Fibroblast of peridontal ligament (primary cell): ENCODE results near the gene PTPDC1.

ENCODE experiments used
- DNase-seq: peaks from one replicate; pipeline ENCODE4 v3.0.0-alpha.2; 2010; ENCODE audit errors: extremely low read depth

The PTPDC1 gene, protein sequence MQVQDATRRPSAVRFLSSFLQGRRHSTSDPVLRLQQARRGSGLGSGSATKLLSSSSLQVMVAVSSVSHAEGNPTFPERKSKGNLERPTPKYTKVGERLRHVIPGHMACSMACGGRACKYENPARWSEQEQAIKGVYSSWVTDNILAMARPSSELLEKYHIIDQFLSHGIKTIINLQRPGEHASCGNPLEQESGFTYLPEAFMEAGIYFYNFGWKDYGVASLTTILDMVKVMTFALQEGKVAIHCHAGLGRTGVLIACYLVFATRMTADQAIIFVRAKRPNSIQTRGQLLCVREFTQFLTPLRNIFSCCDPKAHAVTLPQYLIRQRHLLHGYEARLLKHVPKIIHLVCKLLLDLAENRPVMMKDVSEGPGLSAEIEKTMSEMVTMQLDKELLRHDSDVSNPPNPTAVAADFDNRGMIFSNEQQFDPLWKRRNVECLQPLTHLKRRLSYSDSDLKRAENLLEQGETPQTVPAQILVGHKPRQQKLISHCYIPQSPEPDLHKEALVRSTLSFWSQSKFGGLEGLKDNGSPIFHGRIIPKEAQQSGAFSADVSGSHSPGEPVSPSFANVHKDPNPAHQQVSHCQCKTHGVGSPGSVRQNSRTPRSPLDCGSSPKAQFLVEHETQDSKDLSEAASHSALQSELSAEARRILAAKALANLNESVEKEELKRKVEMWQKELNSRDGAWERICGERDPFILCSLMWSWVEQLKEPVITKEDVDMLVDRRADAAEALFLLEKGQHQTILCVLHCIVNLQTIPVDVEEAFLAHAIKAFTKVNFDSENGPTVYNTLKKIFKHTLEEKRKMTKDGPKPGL

GRCh38 chr9:94084314-94084713 is at the start of gene PTPDC1:
Gene PTPDC1 (plus strand): TSS chr9:94084464. CDS start chr9:94084531, 67 bp downstream.
- DNase-seq, result peak; percentile 91

DNA sequence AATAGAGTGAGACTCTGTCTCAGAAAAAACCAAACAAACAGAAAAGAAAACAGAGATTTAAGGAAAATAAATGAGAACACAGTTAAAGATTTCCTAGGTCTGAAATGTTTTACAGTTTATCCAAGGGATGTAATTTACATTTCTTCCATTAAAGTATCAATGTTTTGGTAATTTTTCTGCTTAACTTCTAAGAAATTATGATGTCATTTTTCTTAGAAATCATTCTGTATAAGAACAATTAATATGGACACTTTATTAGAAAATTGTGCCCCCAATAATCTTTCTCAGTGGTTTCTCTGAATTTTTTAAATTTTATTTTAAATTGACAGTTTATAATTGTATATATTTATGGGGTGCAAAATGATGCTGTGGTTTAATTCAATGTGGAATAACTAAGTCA is 49.8 kb upstream of the PTPDC1 start:
- no peak for DNase-seq

DNA sequence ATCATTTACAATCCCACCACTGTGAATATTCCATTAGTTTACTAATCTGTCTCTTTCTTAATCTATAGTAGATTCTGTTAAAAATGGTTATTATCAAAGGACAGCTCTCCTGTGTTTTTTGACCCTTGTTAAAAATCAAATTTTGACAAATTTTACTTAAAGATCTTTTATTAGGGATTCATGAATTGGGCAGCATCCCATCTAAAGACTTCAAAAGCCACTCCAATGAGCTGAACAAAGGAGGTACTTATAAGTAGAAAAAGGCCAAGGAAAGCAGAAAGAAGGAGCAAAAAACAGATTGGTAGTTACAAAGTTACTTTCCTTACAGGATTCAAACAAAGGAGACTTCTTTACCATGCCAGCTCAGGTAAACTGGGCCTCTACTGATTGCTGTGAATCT is 44.5 kb upstream of the PTPDC1 start:
- DNase-seq, result no peak

DNA sequence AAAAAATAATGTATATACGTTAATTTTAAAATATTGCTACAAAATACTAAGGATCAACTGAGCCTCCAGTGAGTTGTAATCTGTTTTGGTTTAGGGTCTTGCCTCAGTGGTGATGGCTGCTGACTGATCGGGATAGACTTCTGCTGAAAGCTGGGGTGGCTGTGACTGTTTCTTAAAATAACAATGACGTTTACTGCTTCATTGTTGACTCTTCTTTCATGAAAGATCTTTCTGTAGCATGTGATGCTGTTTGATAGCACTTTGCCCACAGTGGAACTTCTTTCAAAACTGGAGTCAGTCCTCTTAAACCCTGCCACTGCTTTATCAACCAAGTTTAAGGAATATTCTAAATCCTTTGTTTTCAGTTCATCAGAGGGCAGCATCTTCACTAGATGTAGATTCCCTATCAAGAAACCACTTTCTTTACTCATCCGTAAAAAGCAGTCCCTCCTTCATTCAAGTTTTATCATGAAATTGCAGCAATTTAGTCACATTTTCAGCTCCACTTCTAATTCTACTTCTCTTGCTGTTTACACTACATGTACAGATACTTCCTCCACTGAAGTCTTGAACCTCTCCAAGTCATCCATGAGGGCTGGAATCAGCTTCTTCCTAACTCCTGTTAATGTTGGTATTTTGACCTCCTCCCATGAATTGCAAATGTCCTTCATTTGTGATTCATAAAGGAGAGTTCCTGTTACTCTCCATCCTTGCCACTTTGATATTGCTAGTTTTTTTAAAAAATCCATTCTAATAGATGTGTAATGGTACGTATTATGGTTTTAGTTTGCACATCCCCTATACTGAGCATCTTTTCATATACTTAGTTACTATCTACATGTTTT is 41.5 kb upstream of the PTPDC1 start:
- peak; percentile 21 for DNase-seq

- no peak for DNase-seq
Measured at GRCh38 chr9:94054716-94055115, 29.5 kb upstream of the PTPDC1 start.

DNA sequence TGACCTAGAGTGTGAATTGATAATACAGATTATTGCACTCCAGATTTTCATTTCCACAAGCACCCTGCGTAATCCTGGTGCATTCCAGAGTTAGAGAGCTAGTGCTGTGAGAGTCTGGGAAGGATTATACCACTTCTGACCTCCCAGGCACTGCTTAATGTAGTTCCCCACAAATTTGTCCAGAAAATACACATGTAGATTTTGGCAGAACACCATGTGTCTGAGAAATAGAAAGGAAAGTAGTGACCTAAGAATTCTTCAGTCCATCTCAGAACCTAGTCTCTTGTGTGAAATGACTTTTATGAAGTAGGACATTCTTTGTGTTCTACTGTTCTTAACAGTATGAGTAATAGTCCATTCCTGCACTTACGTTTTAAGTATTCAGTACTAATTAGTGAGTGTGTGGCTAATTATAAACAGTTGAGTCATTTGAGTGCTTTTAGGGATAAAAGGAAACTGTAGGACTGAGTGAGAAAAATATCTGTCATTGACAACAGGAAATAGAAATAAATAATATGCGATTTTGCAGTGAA is 27.8 kb upstream of the PTPDC1 start:
- DNase-seq, result peak; percentile 89

DNA sequence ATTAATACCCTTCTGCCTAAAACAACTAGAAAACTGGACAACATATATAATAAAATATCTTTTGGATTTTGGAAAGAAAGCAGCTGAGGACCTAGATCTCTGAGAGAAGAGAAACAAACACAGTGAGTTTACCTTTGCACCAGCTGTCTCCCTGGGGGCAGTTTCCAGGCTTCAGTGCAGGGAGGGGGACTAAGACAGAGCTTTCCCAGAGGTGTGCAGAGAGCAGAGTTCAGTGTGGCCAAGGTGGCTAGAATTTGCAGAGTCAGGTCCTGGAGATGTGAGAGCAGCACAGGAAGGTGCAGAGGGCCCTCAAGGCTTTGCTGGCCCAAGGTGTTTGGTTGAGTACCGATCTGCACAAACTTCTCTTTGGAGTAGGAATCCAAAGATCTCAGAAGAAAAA is 26.3 kb upstream of the PTPDC1 start:
- DNase-seq, result no peak

DNA sequence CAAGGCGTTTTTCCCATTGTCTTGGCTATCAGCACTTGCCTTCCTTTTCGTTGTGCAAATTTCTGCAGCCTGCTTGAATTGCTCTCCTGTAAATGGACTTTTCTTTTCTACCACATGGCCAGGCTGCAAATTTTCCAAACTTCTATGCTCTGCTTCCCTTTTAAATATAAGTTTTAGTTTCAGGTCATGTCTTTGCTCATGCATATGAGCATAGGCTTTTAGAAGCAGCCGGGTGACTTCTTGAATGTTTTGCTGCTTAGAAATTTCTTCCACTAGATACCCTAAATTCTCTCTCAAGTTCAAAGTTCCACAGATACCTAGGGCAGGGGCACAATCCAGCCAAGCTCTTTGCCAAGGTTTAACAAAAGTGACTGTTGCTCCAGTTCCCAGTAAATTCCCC is 22.4 kb upstream of the PTPDC1 start:
- no peak for DNase-seq

GRCh38 chr9:94065535-94065961 is 18.7 kb upstream of the PTPDC1 start:
- DNase-seq, result peak; percentile 94

DNA sequence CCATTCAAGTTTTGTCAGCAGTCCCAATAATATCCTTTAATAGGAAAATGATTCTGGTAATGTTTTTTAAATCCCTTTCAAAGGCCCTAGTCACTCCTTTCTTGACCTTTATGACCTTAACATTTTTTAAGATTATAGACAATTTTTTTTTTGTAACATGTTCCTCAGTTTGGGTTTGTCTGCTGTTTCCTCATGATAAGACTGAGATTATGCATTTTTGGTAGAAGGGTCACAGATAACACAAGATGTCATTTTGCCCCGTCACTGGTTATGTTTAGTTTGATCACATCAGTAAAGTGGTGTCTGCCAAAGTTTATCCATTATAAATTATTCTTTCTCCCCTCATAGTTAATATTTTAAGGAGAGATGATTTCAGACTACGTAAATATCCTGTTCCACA is 16.0 kb upstream of the PTPDC1 start:
- no peak for DNase-seq

GRCh38 chr9:94076557-94076956 is 7.7 kb upstream of the PTPDC1 start:
- DNase-seq, result peak; percentile 18

DNA sequence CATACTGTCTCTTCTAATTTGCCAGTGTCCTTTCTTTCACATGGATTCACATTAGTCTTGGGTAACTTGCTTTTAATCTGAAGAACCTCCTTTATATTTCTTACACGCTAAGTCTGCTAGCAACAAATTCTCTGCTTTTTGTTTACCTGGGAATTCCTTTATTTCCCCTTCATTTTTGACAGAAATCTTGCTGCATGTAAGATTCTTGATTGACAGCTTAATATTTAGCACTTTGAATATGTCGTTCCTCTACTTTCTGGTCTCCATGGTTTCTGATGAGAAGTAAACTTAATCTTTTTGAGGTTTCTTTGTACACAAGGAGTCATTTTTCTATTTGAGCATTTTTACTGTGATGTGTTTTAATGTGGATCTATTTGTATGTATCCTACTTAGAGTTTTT is 6.2 kb upstream of the PTPDC1 start:
- DNase-seq, result no peak

DNA sequence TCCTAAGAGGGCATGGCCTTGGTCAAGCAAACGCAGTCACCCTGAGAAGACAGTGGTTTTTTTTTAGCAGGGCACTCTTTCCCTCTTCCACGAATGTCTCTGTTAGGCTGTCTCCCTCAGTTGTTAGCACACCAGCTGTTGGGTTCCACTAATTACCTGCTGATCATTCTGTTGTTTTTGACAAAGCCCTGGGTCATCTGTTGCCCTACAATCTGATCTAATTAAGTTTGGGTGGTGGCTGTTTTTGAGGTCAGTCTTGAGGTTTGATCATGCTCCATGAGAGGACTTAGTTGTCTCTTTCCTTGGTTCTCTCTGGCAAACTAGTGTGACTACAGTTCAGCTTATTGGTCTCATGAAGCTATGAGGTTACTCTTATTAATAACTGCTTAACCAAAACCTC is 5.0 kb upstream of the PTPDC1 start:
- no peak for DNase-seq

- no peak for DNase-seq
Measured at GRCh38 chr9:94080249-94080648, 4.0 kb upstream of the PTPDC1 start.

DNA sequence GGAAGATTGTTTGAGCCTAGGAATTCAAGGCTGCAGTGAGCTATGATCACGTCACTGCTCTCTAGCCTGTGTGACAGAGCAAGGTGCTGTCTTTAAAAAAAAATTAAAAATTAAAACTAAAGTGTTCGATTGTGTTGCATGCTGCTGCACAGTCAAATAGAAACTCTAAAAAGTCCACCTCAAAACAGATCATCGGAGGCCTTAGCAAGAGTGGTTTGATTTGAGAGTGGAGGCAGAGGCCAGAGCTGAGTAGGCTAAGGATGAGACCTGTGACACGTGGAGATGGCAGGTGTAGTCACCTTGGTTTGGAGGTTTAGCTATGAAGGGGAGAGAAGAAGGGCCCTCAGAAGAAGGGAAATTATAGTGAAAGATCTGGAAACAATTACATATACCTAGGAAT is 2.8 kb upstream of the PTPDC1 start:
- DNase-seq, result no peak

- DNase-seq, result peak; percentile 36
Measured at GRCh38 chr9:94081864-94082463, 2.3 kb upstream of the PTPDC1 start.

DNA sequence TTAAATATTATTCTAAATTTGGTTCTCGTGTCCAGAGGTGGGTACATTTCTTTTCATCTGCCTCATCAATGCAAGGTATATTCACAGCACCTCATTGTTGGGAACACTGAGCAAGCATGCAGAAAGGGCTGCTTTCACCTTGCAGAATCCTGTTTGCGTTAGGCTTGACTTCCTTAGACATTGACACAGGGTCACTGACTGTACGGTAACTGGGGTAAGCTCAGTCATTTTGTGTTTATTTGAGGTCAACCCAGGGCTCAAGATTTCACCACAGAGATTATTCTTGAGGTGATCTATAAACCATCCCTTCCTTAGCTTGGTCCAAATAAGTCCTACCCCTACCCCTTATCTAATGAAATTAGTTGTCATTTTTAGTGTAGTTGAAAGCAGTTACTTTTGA is 1.7 kb upstream of the PTPDC1 start:
- DNase-seq, result no peak

GRCh38 chr9:94082956-94083355 is 1.3 kb upstream of the PTPDC1 start:
- peak; percentile 23 for DNase-seq

- no peak for DNase-seq
Measured at GRCh38 chr9:94083384-94083783, 880 bp upstream of the PTPDC1 start.

GRCh38 chr9:94085062-94085639 is 887 bp downstream of the PTPDC1 start:
- DNase-seq, result no peak
